ENCODE results near the gene KRT15. TPM values are rescaled to one million over a fixed set of nuclear protein-coding genes. Genes with fewer than 3 reads are reported as not detected.

KRT15 gene
- total and polyA plus RNA-seq, 9 of the 15 experiments (the other 6 are each of a cell fraction or from before 2014, with no cell fraction given): 0.28 to 4.4 (median 0.56) TPM

- no peak for TF ChIP-seq ARID4B (CRISPR knock-in tag; IDR thresholded peaks at IDR 0.05)
- no peak for TF ChIP-seq RBM14 (IDR thresholded peaks at IDR 0.05; ENCODE audit: borderline replicate concordance, insufficient read depth, low read depth, low read length)
- no peak for TF ChIP-seq MECOM (CRISPR knock-in tag; IDR thresholded peaks at IDR 0.05)
- TF ChIP-seq SAFB (IDR thresholded peaks at IDR 0.05; ENCODE audit: borderline replicate concordance, low read depth, low read length): no peak
- TF ChIP-seq MAFG (tag; conservative IDR thresholded peaks at IDR 0.05): peak; percentile 94
- no peak for TF ChIP-seq ZNF79 (CRISPR knock-in tag; IDR thresholded peaks at IDR 0.05; ENCODE audit: low read depth)
- TF ChIP-seq HNRNPH1 (optimal IDR thresholded peaks at IDR 0.05; ENCODE audit: low read depth, low read length): no peak
- no peak for TF ChIP-seq CHCHD3 (CRISPR knock-in tag; IDR thresholded peaks at IDR 0.05)
- TF ChIP-seq STAG1 (CRISPR knock-in tag; IDR thresholded peaks at IDR 0.05; ENCODE audit: borderline replicate concordance): no peak
- TF ChIP-seq TEAD2 (tag; IDR thresholded peaks at IDR 0.05): no peak
- TF ChIP-seq MEF2A (IDR thresholded peaks at IDR 0.05; ENCODE audit: control insufficient read depth, low read depth, low read length): no peak
- no peak for TF ChIP-seq DMBX1 (CRISPR knock-in tag; IDR thresholded peaks at IDR 0.05; ENCODE audit: borderline replicate concordance)
- no peak for TF ChIP-seq KDM2B (CRISPR knock-in tag; IDR thresholded peaks at IDR 0.05)
- TF ChIP-seq SREBF2 (CRISPR knock-in tag; IDR thresholded peaks at IDR 0.05): no peak
- no peak for TF ChIP-seq FOXA3 (CRISPR knock-in tag; conservative IDR thresholded peaks at IDR 0.05 in 1 of 2, IDR thresholded peaks at IDR 0.05 in 1 of 2)
- TF ChIP-seq E2F1 (CRISPR knock-in tag; IDR thresholded peaks at IDR 0.05): no peak
- TF ChIP-seq SPI1 (IDR thresholded peaks at IDR 0.05; ENCODE audit: borderline replicate concordance, low read depth, low read length): peak; percentile 64; the same call in 1 of the 2 replicates
- TF ChIP-seq EGR1 (conservative IDR thresholded peaks at IDR 0.05): no peak
- TF ChIP-seq RBM15 (IDR thresholded peaks at IDR 0.05; ENCODE audit: insufficient read depth, low read length): no peak
- peak; percentile 98 for TF ChIP-seq C11orf30 (IDR thresholded peaks at IDR 0.05; ENCODE audit: low read depth)
- peak; percentile 37 for TF ChIP-seq CTBP1 (IDR thresholded peaks at IDR 0.05; ENCODE audit: borderline replicate concordance)
- TF ChIP-seq MAFK (IDR thresholded peaks at IDR 0.05; ENCODE audit: low read length): peak; percentile 98
- TF ChIP-seq ZNF316 (IDR thresholded peaks at IDR 0.05): peak; percentile 99
- TF ChIP-seq HNRNPLL (IDR thresholded peaks at IDR 0.05; ENCODE audit: low read depth, low read length, poor library complexity, severe bottlenecking): no peak
- TF ChIP-seq PPARD (CRISPR knock-in tag; IDR thresholded peaks at IDR 0.05): no peak
These were observed 8.2 kb downstream of the KRT15 start (continued) for GRCh38 chr17:41510251-41511065.
